NCI-H1694 (cell line): ENCODE results near the gene DEK.
"Not testable (repeated sequence)": the region's sequence is repeated elsewhere in the genome, so short reads cannot be mapped to it uniquely, and the experiment has no call there.

ENCODE experiments used
- DNase-seq: peaks from one replicate; lab custom pipeline; 2025; lab: John Stamatoyannopoulos, UW

The DEK gene

GRCh38 chr6:18240230-18240629, 24.1 kb downstream of the DEK start:
- DNase-seq: no peak

- DNase-seq: no peak
These were observed 27.2 kb downstream of the DEK start for GRCh38 chr6:18237167-18237566.

- no peak for DNase-seq
These were observed 28.8 kb downstream of the DEK start for GRCh38 chr6:18235524-18235923.

- no peak for DNase-seq
These were observed 29.8 kb downstream of the DEK start for GRCh38 chr6:18234564-18234963.

GRCh38 chr6:18233770-18234169, 30.6 kb downstream of the DEK start:
- not testable (repeated sequence) for DNase-seq

GRCh38 chr6:18231856-18232255, 32.5 kb downstream of the DEK start:
- not testable (repeated sequence) for DNase-seq

GRCh38 chr6:18228590-18228989, 35.7 kb downstream of the DEK start:
- not testable (repeated sequence) for DNase-seq

GRCh38 chr6:18227166-18227565, 37.2 kb downstream of the DEK start:
- DNase-seq: not testable (repeated sequence)

- DNase-seq: not testable (repeated sequence)
These were observed 37.8 kb downstream of the DEK start for GRCh38 chr6:18226451-18227105.

- DNase-seq: no peak
These were observed 43.1 kb downstream of the DEK start for GRCh38 chr6:18221288-18221615.

- DNase-seq: no peak
These were observed 44.7 kb downstream of the DEK start for GRCh38 chr6:18219591-18219990.

- no peak for DNase-seq
These were observed 46.1 kb downstream of the DEK start for GRCh38 chr6:18218233-18218632.

GRCh38 chr6:18216411-18216810, 47.9 kb downstream of the DEK start:
- no peak for DNase-seq

- DNase-seq: no peak
These were observed 48.9 kb downstream of the DEK start for GRCh38 chr6:18215436-18215835.

GRCh38 chr6:18214003-18214402, 50.3 kb downstream of the DEK start:
- DNase-seq: no peak

- no peak for DNase-seq
These were observed 50.9 kb downstream of the DEK start for GRCh38 chr6:18213439-18213838.

GRCh38 chr6:18212231-18212630, 52.1 kb downstream of the DEK start:
- no peak for DNase-seq

- DNase-seq: no peak
These were observed 53.0 kb downstream of the DEK start for GRCh38 chr6:18211338-18211737.

GRCh38 chr6:18210707-18211106, 53.6 kb downstream of the DEK start:
- DNase-seq: no peak

- no peak for DNase-seq
These were observed 54.7 kb downstream of the DEK start for GRCh38 chr6:18209539-18210197.

- not testable (repeated sequence) for DNase-seq
These were observed 55.6 kb downstream of the DEK start for GRCh38 chr6:18208778-18209177.

- DNase-seq: no peak
These were observed 56.4 kb downstream of the DEK start for GRCh38 chr6:18207949-18208348.

- DNase-seq: no peak
These were observed 56.9 kb downstream of the DEK start for GRCh38 chr6:18207438-18207837.

- no peak for DNase-seq
These were observed 57.7 kb downstream of the DEK start for GRCh38 chr6:18206591-18206990.
